Measurements from ENCODE around the gene GJA1. TPM values are rescaled to one million over a fixed set of nuclear protein-coding genes. Genes with fewer than 3 reads are reported as not detected.

The GJA1 gene
- total RNA-seq, 1 donor from 2014 or later, result 190 TPM

GRCh38 chr6:121485359-121485811 is 49.9 kb downstream of the GJA1 start:
- no peak for TF ChIP-seq CTCF (conservative IDR thresholded peaks at IDR 0.05)
- no peak overlapping the region for H3K4me3 Mint-ChIP-seq
- H3K36me3 Mint-ChIP-seq, result no peaks in the 10 kb centered on the region
- peaks cover 20% of the 10 kb centered on the region for H3K4me1 Mint-ChIP-seq (ENCODE audit: unreplicated experiment)
- H3K27ac Mint-ChIP-seq, result peak overlapping the region; percentile 26
- no peaks in the 10 kb centered on the region for H3K9me3 Mint-ChIP-seq
- no peaks in the 10 kb centered on the region for H3K27me3 Mint-ChIP-seq
- DNase-seq (ENCODE audit: extremely low spot score, unreplicated experiment), result no peak

GRCh38 chr6:121491576-121491975 is 56.1 kb downstream of the GJA1 start:
- Mint-ChIP-seq H3K9me3 (no peaks in the 10 kb centered on the region), H3K4me1 (ENCODE audit: unreplicated experiment) (peaks cover 21% of the 10 kb centered on the region), H3K27ac (no peak overlapping the region), H3K36me3 (no peaks in the 10 kb centered on the region), H3K4me3 (no peak overlapping the region), H3K27me3 (no peaks in the 10 kb centered on the region)
- DNase-seq (ENCODE audit: extremely low spot score, unreplicated experiment), result no peak
- TF ChIP-seq CTCF (conservative IDR thresholded peaks at IDR 0.05), result no peak

GRCh38 chr6:121492536-121492935 is 57.1 kb downstream of the GJA1 start:
- Mint-ChIP-seq H3K4me3 (no peak overlapping the region), H3K9me3 (no peaks in the 10 kb centered on the region), H3K36me3 (no peaks in the 10 kb centered on the region), H3K27me3 (no peaks in the 10 kb centered on the region), H3K4me1 (ENCODE audit: unreplicated experiment) (peaks cover 21% of the 10 kb centered on the region), H3K27ac (no peak overlapping the region)
- TF ChIP-seq CTCF (conservative IDR thresholded peaks at IDR 0.05), result no peak
- DNase-seq (ENCODE audit: extremely low spot score, unreplicated experiment), result no peak

- no peaks in the 10 kb centered on the region for H3K9me3 Mint-ChIP-seq
- no peak overlapping the region for H3K4me3 Mint-ChIP-seq
- no peak for TF ChIP-seq CTCF (conservative IDR thresholded peaks at IDR 0.05)
- H3K27ac Mint-ChIP-seq, result no peak overlapping the region
- H3K27me3 Mint-ChIP-seq, result no peaks in the 10 kb centered on the region
- no peaks in the 10 kb centered on the region for H3K36me3 Mint-ChIP-seq
- H3K4me1 Mint-ChIP-seq (ENCODE audit: unreplicated experiment), result no peaks in the 10 kb centered on the region
- no peak for DNase-seq (ENCODE audit: extremely low spot score, unreplicated experiment)
Observed at GRCh38 chr6:121497970-121498375, 62.5 kb downstream of the GJA1 start.

GRCh38 chr6:121498481-121499276 is 63.2 kb downstream of the GJA1 start:
- H3K27me3 Mint-ChIP-seq, result no peaks in the 10 kb centered on the region
- no peaks in the 10 kb centered on the region for H3K36me3 Mint-ChIP-seq
- H3K4me3 Mint-ChIP-seq, result no peak overlapping the region
- no peak for DNase-seq (ENCODE audit: extremely low spot score, unreplicated experiment)
- peaks cover 7% of the 10 kb centered on the region for H3K4me1 Mint-ChIP-seq (ENCODE audit: unreplicated experiment)
- no peak for TF ChIP-seq CTCF (conservative IDR thresholded peaks at IDR 0.05)
- H3K27ac Mint-ChIP-seq, result no peak overlapping the region
- no peaks in the 10 kb centered on the region for H3K9me3 Mint-ChIP-seq

Other genes starting within 250 kb of the GJA1 start
- 9.9 and 12.4 TPM in 2 replicates for gene TBC1D32, start 101.2 kb upstream of the GJA1 start, total RNA-seq (ENCODE audit: low replicate concordance)